Omental fat pad (tissue), 4 donors: ENCODE results near the gene SMPD4. TPM values are rescaled to one million over a fixed set of nuclear protein-coding genes. Genes with fewer than 3 reads are reported as not detected.
"Not testable (repeated sequence)": the region's sequence is repeated elsewhere in the genome, so short reads cannot be mapped to it uniquely, and the experiment has no call there.

Experiments used
- ATAC-seq: fragments of 150-250 bp; one replicate; pipeline ENCODE4 v1.9.1; 2016; ENCODE audit warnings: mild to moderate bottlenecking, moderate library complexity; ENCODE audit not compliant: low FRiP score
- DNase-seq: peaks from one replicate; pipeline ENCODE4 v3.0.0-alpha.2; 2019; ENCODE audit warnings: low spot score
- total RNA-seq, 4 donors: library from RNA; depleted of rRNA; stranded (reverse); fragments of >200 nt; gene quantifications; one replicate each; pipeline ENCODE4 v1.1.0, GENCODE V29; 2016
- TF ChIP-seq, protein P1 (sequence below), 3 donors: fragments of 450-650 bp; IDR thresholded peaks; one replicate each; pipeline ENCODE4 v1.5.1; 2016 to 2017; ENCODE audit warnings: antibody characterized with exemption in 3 of 3, mild to moderate bottlenecking in 3 of 3, moderate library complexity in 2 of 3

SMPD4 gene
- total RNA-seq, 4 donors from 2014 or later = 21.8 to 39.1 (median 29.4) TPM

DNA sequence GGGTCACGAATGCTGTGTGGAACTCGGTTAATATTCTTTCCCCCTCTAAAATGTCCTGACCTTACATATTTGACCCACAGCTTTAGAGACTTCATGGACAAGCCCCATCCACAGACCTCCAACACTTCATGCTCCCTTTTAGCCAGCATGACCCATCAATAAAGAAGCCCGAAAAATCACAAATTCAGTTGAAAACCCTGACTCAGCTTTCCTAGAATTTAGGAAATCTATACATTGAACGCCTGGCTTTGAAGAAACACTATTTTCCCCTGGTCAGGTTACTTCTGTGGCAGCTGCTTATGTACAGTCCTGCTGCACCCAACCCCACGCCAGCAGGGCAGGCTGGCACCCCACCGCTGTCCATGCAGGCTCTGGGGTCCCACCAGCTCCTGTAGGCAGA is 9.9 kb upstream of the SMPD4 start:
- DNase-seq, ATAC-seq: not testable (repeated sequence)

DNA sequence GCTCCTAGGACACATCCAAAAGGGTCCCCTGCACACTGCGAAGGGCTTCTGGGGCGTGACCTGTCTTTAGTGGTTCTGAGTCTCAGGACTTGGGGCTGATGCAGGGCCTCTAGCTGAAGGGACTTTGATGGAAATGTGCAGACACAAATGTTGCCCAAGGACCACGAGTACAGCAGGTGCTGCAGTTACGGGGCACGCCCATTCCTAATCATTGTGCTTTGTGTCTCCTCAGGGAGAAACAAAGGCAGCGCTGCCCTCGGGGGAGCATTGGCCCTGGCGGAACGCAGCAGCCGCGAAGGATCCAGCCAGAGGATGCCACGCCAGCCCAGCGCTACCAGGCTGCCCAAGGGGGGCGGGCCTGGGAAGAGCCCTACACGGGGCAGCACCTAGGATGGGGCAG is 8.8 kb upstream of the SMPD4 start:
- TF ChIP-seq, protein P1, sequence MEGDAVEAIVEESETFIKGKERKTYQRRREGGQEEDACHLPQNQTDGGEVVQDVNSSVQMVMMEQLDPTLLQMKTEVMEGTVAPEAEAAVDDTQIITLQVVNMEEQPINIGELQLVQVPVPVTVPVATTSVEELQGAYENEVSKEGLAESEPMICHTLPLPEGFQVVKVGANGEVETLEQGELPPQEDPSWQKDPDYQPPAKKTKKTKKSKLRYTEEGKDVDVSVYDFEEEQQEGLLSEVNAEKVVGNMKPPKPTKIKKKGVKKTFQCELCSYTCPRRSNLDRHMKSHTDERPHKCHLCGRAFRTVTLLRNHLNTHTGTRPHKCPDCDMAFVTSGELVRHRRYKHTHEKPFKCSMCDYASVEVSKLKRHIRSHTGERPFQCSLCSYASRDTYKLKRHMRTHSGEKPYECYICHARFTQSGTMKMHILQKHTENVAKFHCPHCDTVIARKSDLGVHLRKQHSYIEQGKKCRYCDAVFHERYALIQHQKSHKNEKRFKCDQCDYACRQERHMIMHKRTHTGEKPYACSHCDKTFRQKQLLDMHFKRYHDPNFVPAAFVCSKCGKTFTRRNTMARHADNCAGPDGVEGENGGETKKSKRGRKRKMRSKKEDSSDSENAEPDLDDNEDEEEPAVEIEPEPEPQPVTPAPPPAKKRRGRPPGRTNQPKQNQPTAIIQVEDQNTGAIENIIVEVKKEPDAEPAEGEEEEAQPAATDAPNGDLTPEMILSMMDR (IDR thresholded peaks at IDR 0.05) = no peak
- DNase-seq (no peak), ATAC-seq (no peak)

DNA sequence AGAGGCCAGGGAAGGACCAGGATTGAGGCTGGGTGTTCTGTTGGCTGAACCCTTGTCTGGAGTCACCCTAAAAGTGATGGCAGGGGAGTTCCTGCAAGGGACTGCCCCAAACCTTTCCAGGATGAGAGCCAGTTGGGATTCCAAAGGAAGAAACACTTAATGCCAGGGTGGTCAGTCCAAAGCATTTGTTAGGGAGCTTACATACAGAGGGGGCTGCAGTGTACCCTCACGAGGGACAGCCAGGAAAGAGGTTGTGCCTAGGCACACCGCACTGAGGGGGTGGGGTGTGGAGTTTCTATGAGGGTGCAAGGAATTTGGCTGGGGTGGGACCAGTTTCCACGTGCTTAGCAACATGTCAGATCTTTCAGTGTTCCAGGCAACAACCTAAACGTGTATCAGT is 7.6 kb upstream of the SMPD4 start:
- not testable (repeated sequence) for ATAC-seq, DNase-seq

DNA sequence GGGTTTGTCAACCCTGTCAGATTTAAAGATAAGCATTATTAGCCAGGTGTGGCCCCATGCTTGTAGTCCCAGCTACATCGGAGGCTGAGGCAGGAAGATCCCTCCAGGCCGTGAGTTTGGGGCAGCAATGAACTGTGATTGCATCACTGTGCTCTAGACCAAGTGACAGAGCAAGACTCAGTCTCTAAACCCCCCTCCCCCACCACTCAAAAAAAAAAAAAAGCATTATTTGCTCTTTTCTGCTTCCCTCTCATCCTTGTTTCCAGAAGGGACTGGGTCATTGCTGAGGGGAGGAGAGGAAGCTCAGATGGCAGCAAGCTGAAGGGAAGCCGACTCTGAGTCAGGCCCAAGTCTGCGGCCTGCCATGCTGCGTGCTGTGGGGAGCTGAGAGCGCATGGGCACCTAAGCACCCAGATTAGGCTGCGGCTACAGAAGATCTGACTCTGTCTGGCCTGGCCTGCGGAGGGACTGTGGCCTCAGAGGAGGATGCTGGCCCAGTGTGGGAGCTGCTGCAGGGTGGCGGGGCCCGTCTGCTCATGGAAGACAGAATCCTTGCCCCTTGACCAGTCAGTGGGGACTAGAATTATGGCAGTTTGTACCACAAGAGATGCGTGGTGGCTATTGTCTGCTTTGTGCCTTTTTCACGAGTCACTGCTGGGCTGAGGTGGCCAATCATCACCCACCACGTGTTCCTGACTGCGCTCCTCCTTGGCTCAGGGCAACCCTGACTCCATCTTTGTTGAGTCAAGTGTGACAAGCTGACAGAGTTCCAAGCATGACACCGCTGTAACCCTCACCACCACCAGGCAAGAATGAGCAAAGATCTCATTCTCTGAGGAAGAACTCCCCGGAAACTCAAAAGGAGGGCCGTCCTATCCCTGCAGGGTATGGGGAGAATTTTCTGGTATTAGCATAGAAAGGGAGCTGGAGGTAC is 6.7 kb upstream of the SMPD4 start:
- DNase-seq, ATAC-seq: not testable (repeated sequence)

GRCh38 chr2:130187268-130187667 is 5.9 kb upstream of the SMPD4 start:
- DNase-seq = no peak
- ATAC-seq = no peak
- TF ChIP-seq, protein P1 (IDR thresholded peaks at IDR 0.05) = no peak

DNA sequence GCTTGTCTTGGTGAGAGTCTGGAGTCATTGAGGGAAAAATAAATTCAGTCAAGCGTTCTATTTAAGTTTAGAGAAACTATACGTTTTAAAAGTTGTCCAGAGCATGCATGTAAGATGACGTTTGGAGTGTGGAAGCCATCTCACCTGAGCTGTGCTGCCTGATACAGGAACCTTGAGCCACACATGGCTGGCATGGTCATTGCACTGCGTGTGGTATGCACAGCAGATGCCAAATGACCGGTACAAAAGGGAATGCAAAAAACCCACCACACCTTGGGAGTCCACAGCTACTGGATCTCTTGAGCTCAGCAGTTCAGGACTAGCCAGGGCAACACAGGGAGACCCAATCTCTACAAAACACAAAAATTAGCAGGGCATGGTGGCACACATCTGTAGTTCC is 5.0 kb upstream of the SMPD4 start:
- no peak for DNase-seq

GRCh38 chr2:130185896-130186295 is 4.5 kb upstream of the SMPD4 start:
- TF ChIP-seq, protein P1 (IDR thresholded peaks at IDR 0.05) = no peak
- DNase-seq = no peak
- ATAC-seq = no peak

More for the DNA sequence above, 5.0 kb upstream of the SMPD4 start:
- TF ChIP-seq, protein P1 (IDR thresholded peaks at IDR 0.05) = no peak
- no peak for ATAC-seq

GRCh38 chr2:130185436-130185835 is 4.0 kb upstream of the SMPD4 start:
- DNase-seq (no peak), ATAC-seq (no peak)
- TF ChIP-seq, protein P1 (IDR thresholded peaks at IDR 0.05) = no peak
